DMS153 treated with DMSO at 0.1 percent for 48 hours (cell line): ENCODE results near the gene ARFGAP2.
A peak's percentile ranks its signal among the peaks of the same experiment; 100 is the strongest.

Experiments
- DNase-seq: peaks from one replicate; lab custom pipeline; 2025; ENCODE audit not compliant: unreplicated experiment; lab: John Stamatoyannopoulos, UW

Gene ARFGAP2

DNA sequence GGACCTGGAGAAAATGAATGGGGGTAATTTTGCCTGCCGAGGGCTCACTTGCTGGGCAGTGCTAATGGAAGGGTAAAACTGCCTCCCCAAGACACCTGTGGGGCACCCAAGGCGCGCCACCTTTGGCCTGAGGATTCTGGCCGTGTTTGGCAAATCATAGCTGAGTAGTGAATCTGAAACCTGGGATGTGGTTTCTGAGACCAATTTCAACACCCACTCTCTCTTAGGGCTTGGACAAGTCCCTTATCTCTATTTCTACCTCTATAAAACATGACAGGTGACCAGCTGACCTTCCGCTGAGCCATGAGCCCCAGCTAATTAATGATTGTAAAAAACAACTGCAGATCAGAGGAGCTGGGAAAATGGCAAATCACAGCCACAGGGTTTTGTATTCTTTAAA lies 11.0 kb upstream of the ARFGAP2 start:
- no peak for DNase-seq

DNA sequence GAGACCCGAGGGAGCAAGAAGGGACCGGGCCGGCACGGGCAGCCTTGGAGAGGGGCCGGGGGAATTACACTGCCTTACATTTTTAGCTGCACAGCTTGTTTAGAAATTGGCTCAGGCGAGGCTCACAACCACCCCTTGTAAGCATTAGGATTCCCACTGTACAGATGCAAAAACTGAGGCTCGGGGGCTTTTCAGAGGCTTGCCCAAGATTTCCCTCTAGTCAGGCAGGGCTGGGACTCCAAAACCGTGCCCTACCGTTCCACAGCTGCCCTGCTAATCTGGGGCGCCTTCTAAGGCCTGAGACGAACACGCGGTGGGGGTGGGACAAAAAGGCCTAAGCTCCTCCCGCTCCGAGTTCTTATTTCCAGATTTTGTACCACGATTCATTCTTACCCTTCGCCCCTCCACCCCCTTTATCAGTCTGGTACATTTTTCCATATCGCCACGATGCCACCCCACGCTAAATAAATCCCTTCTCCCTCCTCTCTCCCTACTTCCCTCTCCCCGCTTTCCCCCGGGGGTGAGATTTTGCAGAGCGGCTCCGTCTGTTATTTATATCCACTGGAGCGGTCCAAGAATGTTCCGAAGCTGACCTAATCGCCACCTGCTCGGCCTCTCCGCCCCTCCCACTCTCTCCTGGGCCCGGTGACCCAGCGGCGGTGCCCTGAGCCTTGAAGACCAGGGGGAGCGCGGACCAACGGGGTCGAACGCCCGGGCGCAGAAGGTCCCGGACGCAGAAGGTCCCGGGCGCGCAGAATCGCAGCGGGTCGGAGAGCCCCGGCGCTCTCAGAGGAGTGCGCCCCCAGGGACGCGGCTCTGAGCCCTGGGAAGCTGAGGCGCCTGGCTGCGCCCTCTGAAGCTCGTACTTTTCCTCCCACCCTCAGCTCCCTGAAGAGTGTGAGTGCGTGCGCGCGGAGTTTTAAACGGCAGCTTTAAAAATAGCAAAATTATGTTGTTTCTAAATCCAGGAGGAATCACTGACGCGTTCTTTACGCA lies 10.3 kb upstream of the ARFGAP2 start:
- no peak for DNase-seq

DNA sequence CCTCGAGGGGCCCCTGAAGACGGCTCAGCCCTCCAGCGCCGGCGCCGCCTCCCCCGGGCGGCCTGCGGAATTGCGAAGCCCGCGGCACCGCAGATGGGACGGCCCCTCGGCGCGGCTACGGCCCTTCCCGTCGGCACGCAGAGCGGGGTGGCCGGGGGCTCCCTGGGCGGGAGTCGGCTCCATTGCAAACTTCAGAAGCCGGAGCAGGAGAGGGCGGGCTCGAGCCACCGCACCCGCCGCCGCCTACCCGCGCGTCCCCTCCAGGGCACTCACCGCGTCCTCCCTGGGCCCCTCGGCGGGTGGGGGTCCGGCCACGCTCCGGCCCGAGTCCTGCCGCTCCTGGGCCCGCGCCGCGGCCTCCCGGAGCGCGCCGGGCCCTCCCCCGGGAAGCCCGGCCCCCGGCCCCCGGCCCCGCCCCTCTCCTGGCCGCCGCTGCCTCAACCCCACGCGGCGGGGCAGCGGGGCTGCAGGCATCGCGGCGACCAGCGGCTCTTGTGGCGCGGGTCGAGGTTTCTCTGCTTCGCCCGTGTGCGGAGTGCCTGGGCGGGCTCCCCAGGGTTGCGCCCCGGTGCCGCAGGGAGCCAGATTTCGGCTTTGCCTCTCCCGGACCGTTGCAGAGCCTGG lies 9.5 kb upstream of the ARFGAP2 start, which contains the start of gene PACSIN3:
PACSIN3 (minus strand) TSS at position 359 of the 624 bp plus-strand sequence. CDS start 3,707 bp downstream, outside the sequence.
- no peak for DNase-seq

DNA sequence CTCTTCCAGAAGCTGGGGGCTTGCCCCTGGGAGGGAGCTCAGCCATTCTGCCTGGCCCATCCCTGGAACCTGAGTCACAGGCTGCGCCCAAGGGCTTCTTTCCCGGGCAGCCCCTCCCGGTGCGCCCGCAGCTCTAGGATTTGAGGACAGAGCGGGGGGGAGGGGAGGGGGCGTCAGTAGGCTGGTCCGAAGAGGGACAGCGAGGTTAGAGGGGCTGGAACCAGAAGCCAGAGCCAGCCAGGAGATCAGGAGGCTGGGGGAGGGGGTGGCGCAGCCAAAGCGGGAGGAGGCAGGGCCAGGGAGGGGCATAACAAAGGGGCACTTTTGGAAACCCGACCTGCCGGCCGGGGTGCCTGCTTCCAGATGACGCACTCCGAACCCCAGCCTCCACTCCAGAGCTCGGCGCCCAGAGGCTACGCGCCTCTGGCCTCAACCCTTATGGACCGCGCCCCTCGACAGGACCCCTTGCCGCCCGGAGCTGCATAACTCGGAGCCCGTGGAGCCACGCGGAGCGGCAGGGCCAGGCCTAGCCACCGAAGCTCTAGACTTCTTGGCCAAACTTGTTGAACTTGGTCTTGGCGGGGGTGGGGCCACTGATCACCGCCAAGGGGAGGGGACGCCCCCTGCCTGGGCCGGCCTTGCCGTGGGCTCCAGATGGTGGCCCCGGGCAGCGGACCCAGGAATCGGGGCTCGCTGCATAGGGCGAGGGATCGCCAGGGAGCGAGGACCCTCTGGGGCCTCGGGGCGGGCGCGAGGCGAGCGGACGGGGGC lies 8.8 kb upstream of the ARFGAP2 start:
- no peak for DNase-seq

DNA sequence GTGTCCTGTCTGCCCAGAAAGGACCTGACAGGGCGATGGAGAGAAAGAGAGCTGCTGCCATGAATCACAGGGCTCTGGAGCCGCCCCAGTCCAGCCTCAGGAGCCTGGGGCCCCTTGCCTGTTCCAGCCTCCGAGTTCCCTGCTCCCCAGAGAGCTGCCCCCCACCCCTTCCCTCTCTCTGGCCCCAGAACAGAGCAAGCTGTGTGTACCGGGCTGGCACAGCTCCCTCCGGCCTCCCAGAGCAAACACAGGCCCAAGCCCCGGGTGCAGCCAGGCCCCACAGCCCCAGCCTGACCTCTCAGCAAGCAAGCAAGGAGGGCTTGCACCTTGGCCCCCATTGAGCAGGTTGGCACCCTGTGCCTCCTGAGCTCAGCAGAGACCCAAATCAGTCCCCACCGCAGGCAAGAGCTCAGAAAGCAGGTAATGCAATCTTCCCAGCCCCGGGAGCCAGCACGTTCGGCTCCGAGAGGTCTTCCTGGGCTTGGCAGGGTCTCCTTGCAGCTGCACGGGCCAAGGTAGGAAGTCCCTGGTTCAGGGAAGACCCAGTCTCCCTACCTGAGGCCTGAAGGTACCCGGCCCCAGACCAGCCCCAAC lies 8.1 kb upstream of the ARFGAP2 start:
- no peak for DNase-seq

DNA sequence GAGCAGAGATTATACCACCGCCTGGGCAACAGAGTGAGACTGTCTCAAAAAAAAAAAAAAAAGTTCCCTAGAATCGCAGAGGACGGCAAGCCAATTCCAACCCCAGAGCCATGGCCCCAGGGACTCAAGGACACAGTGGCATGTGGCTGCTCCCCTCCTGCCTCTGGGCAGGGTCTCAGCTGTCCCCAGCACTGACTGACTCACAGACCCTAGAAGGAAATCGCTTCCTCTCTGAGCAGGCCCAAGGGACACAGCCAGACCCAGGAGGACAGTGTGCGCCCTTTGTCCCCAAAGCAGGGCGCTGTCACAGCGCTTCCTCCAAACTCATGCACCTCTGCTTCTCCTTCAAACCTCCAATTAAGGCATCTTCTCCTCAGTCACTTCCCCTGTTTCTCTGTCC lies 7.3 kb upstream of the ARFGAP2 start:
- no peak for DNase-seq

DNA sequence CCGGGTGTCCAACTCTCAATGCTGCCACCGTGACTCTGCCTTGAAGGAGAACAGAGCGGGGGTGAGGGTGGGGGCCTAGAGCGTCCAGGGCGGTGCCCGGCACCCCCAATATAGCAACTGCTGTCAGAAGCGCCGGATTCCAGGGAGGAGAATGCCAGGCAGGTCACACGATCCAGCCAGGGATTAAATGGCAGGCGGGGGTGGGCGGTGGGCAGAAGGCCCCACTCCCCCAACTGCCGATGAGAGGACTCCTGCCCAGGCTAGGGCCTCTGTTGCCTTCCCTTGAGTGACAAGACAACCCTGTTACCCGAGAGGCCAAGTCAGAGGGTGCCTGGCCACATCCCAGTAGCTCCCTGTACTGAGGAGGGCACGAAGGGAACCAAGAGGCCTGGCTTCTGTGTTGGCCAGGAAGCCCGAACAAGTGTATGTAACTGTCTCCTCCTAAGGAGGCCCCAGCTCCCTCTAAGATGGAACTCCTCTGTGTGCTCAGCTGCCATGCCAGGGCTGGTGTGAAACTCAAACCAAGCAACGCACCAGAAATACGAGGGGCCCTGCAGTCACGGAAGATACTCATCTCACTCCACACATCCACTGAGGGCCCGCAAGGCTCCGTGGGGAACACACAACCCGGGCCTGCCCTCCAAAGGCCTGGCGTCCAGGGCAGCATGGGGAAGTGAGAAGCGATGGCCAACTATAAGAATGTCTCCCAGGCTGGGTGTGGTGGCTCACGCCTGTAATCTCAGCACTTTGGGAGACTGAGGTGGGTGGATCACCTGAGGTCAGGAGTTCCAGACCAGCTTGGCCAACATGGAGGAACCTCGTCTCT lies 6.6 kb upstream of the ARFGAP2 start:
- DNase-seq = no peak

DNA sequence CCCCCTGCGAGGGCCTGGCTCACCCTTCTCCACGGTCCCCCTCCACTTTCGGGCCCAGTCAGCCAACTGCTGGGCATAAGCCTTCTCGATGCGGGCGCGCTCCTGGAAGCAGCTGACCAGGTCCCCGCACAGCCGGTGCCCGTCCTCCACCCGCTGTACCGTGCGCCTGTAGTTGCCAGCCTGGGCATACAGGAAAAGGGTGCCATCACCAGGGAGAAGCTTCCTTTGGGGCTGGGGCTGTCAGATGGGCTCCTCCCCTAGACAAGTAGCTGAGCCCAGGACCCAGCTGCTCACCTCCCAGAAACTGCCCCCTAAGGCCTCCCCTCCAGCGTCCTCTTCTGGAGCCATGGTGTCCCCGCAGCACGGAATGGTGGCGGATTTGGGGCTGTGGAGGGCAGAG lies 5.7 kb upstream of the ARFGAP2 start:
- no peak for DNase-seq

DNA sequence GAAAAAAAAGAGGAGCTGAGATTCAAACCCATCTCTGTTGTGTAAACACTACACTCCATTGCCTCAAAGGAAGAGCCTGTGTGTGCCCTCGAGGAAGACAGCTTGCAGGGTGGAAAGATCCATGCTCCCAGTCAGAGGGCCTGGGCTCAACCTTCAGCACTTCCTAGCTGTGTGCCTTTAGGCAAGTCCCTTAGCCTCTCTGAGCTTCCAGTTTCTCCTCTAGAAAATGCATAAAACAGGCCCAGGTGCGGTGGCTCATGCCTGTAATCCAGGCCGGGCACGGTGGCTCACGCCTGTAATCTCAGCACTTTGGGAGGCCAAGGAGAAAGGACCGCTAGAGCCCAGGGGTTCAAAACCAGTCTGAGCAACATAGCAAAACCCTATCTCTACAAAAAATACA lies 4.6 kb upstream of the ARFGAP2 start:
- DNase-seq = no peak

DNA sequence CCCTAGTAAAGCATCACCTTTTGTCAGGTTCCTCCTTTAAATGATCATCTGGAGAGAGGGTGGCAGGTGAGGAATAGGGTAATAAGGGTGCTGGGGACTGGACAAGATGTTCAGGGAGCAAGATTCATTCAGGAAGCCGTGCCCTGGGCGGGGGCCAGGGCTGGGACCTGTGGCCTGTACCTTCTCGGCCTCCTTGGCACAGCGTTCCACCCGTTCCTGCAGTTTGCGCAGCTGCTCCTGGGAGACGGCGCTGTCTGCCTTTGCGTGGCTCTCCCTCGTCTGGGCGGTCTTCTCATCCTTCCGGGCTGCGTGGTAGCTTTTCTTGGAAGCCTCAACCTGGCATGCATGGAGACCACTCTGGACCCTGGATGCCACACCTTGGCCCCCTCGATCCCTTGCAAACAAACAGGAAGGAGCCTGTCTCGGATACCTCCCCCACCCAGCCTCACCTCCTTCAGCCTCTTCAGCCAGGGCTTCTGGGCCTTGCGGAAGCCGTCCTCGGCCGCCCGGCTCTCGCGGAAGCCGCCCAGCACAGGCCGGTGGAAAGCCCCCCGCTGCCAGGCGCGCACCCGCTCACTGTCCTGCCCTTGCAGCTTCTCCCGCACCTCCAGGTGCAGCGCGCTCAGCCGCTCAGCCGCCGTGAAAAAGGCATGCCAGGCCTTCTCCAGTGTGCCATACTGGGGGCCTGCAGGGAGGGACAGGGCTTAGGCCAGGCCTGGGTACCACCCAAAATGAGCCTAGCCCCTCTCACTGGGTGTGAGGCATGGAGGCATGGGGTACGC lies 3.5 kb upstream of the ARFGAP2 start:
- DNase-seq = no peak

DNA sequence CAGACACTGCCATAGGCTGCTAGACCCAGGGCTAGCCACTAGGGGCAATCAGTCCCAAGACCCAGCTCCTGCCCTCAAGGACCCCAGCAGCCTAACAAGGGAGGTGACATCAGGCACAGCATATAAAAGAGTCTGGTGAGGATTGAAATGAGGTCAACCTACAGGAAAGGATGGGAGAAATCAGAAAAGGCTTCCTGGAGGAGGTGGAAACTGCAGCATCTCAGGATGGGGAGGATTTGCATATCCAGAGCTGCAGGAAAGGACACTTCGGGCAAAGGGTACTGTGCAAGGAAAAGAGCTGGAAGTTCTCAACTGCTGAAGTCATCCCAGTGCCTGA lies 2.9 kb upstream of the ARFGAP2 start:
- DNase-seq = peak; percentile 41

DNA sequence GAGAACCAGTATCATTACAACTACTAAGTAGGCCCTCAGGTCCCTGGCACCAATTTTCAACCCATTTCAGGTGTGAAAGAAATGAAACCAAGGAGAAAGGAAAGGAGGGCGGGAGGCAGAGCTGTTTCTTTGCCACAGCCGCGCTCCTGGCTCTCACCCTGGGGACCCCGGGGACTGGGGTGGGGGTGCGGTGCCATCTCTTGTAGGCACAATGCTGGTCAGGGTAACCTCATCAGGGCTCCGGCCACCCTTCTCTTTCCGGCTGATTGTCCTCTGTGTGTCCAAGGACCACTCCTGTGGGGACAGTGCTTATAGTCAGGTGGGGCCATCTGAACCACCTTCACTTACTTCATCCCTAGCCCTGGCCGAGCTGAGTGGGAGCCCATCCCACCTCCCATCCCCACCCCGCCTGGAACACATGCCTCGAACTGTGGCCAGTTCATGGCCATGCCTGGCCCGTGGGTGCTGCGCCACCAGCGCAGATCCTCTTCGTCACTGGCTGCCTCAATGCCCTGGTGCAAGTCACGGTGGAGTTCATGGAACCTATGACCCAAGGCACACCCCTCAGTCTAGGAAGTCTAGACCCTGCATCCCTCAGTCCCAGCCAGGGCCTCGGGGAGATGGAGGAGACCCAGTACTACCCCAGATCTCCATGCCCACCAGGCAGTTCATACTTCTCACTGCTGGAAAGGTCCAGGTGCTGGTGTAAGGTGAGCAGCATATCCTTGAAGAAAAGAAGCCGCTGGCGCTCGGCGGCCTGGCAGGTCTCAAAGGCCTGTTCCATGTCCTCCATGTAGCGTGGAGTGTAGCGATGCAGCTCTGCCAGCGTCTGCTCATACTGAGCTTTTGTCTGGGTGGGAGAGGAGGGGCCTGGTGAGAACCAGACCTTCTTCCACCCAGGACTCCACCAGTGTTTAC lies 2.3 kb upstream of the ARFGAP2 start:
- no peak for DNase-seq

DNA sequence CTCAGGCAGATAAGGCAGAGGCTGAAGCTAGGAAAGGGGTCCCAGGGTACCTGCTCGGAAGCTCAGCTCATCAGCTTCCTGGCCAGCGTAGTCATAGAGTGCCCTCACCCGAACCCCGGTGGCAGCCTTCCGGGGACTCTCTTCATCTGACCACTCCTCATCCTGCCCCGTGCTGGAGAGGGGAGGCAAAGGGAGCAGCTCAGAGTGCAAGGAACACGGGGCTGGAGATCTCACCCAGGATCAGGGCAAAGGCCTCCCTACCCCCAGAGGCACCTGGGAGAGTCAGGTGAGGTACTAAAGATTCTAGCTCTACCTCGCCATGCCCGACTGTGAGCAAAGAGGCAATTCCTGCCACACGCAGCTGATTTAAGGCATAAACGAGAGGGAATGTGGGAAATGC lies 1.6 kb upstream of the ARFGAP2 start:
- DNase-seq = no peak

DNA sequence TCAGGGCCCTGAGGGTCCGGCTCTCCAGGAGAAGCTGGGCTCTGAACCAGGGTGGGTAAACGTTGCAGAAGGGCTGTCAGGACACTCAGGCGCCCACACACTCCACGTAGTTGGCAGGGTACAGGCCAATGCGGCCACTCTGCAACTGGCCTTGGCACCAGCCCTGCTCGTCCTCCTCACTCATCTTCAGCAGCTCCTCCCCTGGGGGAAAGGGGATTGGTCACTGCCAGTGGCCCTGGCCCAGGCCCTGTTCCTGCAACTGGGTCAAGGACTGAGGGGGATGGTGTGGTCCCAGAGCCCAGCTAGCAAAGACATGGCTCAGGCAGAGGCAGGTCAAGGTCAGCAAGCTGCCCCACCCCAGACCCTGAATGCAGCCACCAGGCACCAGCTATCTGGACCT lies 1.2 kb upstream of the ARFGAP2 start:
- no peak for DNase-seq

DNA sequence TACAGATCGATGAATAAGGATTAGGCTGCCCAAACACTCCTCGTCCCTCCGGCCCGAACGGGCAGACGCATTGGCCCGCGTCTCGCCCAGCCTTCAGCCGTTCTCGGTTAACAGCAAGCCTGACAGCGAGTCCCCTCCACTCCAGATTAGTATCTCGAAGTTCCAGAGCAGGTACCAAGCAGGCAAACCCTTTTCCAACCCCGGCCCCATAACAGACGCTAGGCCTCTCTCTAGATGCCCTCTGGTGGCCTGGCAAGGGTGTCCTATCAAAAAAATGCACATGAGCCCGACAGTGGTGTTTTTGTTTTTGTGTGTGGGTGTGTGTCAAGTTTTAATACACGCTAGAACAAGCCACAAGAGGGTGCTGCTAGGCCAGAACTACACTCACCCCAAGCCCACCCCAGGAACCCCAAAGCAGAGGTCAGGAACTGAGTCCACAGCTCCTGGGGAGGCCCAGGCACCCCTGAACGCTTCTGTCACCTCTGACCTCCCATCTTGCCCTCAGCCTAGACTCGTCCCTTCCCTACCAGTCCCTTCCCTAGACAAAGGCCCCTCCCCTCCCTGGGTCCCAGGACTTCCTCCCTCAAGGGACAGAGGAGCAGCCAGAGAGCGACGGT lies 658 bp upstream of the ARFGAP2 start:
- DNase-seq = peak; percentile 61

DNA sequence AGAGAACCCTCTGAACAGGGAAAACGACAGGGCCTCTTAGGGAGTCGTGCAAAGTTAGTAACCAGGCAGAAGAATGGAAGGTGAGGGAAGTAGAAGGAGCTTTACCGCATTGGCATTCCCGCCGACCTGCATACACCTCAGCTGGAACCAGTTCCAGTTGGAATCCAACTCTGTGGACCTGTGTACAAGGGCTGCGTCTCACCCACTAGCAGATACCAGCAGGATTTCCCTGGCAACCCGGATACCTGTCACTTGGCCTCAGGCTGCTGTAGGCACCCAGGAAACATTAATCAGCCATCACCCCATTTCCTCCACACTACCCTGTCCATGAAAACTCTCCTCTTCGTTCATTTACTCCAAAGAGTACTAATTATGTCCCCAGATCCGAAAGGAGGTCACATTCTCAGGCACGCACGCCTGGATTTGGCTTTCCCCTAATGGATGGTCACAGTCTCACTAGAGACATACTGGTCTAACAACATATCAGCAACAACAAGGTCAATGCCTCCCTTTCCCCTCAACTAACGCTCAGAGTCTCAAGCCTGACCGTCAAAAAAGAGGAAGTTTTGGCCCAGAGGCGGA lies 842 bp downstream of the ARFGAP2 start:
- no peak for DNase-seq

DNA sequence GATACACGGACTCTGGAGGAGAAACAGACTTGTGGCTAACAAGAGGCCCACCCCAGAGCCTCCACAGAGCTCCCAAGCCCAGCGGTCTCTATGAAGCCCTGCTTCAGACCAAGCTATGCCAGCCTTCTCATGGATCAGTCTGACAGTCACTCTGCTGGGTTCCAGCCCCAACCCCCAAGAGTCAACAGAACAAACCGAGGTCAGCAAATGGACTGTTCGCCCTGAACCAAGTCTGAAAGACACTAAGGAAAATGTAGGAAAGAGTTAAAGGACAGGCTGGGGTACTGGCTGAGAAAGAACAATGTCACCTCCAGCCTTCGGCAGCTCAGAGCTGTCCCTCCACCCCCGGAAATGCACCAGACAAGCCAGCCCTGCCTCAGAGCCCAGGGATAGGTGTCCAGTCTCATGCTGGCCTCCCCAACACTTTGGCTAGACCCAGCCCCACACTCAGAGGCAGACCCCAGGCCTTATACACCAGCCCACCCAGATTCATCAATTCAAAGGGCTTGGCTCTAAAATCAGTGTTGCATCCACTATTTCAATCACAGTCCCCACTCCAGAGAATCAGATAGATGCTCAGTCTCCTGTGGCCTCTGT lies 3.8 kb downstream of the ARFGAP2 start:
- no peak for DNase-seq
